CD4-positive, CD25-positive, alpha-beta regulatory T cell (primary cell): ENCODE data around the gene PHACTR2. TPM values are rescaled to one million over a fixed set of nuclear protein-coding genes. Genes with fewer than 3 reads are reported as not detected.
"Not testable (repeated sequence)": the region's sequence is repeated elsewhere in the genome, so short reads cannot be mapped to it uniquely, and the experiment has no call there.

Source experiments
- ATAC-seq, 2 donors: fragments of 150-1000 bp; cut with Tn5 transposase; one replicate each; pipeline ENCODE4 v1.10.0; 2021; ENCODE audit warnings: low read depth in 2 of 2, moderate number of reproducible peaks in 2 of 2, moderate library complexity in 1 of 2
- DNase-seq, 3 donors: peaks; one replicate each; pipeline versions ENCODE4 v3.0.0 to v3.0.0-alpha.2; 2012 to 2022; ENCODE audit warnings: mixed read lengths in 1 of 3
- H3K27ac ChIP-seq: one replicate; pipeline ENCODE4 v1.7.0; 2013; ENCODE audit warnings: mild to moderate bottlenecking, low read length; ENCODE audit not compliant: insufficient read depth, poor library complexity, severe bottlenecking
- H3K27me3 ChIP-seq: one replicate; pipeline ENCODE4 v1.7.0; 2013; ENCODE audit warnings: low read length; ENCODE audit not compliant: control insufficient read depth, insufficient read depth
- H3K36me3 ChIP-seq: one replicate; pipeline ENCODE4 v1.7.0; 2013; ENCODE audit warnings: mild to moderate bottlenecking, low read length, moderate library complexity; ENCODE audit not compliant: control insufficient read depth, insufficient read depth
- H3K4me1 ChIP-seq: 2 replicates; pipeline ENCODE4 v1.7.0; 2013; ENCODE audit warnings: mild to moderate bottlenecking, low read length; ENCODE audit not compliant: insufficient read depth, control insufficient read depth, poor library complexity, severe bottlenecking
- H3K4me3 ChIP-seq: one replicate; pipeline ENCODE4 v1.7.0; 2013; ENCODE audit warnings: low read depth, mild to moderate bottlenecking, low read length, moderate library complexity
- H3K9me3 ChIP-seq, 2 experiments: 1 replicate in 1 of 2; 2 replicates in 1 of 2; pipeline ENCODE4 v1.7.0; 2013; ENCODE audit warnings: low read length in 2 of 2, mild to moderate bottlenecking in 1 of 2, moderate library complexity in 1 of 2; ENCODE audit not compliant: control insufficient read depth in 2 of 2
- H3K27ac Mint-ChIP-seq, 3 donors: one replicate each; pipeline ENCODE4 v1.8.0; 2020 to 2022; ENCODE audit warnings: mild to moderate bottlenecking in 3 of 3, mixed read lengths in 3 of 3, moderate library complexity in 2 of 3
- H3K27me3 Mint-ChIP-seq: one replicate; pipeline ENCODE4 v1.8.0; 2022; ENCODE audit warnings: mild to moderate bottlenecking, mixed read lengths
- H3K36me3 Mint-ChIP-seq: one replicate; pipeline ENCODE4 v1.8.0; 2020; ENCODE audit warnings: mixed read lengths
- H3K4me1 Mint-ChIP-seq, 4 donors: one replicate each; pipeline ENCODE4 v1.8.0; 2020 to 2022; ENCODE audit warnings: mixed read lengths in 4 of 4, mild to moderate bottlenecking in 1 of 4
- H3K4me3 Mint-ChIP-seq, 4 donors: one replicate each; pipeline ENCODE4 v1.8.0; 2020 to 2022; ENCODE audit warnings: mild to moderate bottlenecking in 4 of 4, mixed read lengths in 4 of 4, moderate library complexity in 3 of 4
- H3K9me3 Mint-ChIP-seq, 7 donors: one replicate each; pipeline ENCODE4 v1.8.0; 2020 to 2022; ENCODE audit warnings: mixed read lengths in 7 of 7, mild to moderate bottlenecking in 3 of 7, moderate library complexity in 2 of 7
- polyA plus RNA-seq, 4 donors: library from polyadenylated mRNA; unstranded; fragments of 300-500 nt; fragmentation: Illumina TruSeq; gene quantifications; one replicate each; pipeline ENCODE4 v1.2.3, GENCODE V29; 2021
- total RNA-seq: library from RNA; stranded (reverse); gene quantifications from one replicate; pipeline ENCODE4 v1.2.3, GENCODE V29; 2022

The PHACTR2 gene
- total and polyA plus RNA-seq, 5 donors from 2014 or later: 16.1 to 70.2 (median 29.8) TPM

- Histone ChIP-seq H3K9me3 (no peaks in the 10 kb centered on the region), H3K36me3 (peaks cover 23% of the 10 kb centered on the region), H3K4me3 (no peak overlapping the region), H3K4me1 (no peaks in the 10 kb centered on the region), H3K27me3 (no peaks in the 10 kb centered on the region), H3K27ac (no peak overlapping the region)
- Mint-ChIP-seq H3K4me3 (no peak overlapping the region), H3K27me3 (no peaks in the 10 kb centered on the region), H3K36me3 (peaks cover 42% of the 10 kb centered on the region), H3K9me3 (peaks cover 0 to 3% (median 0%) of the 10 kb centered on the region in 7 donors), H3K27ac (peak overlapping the region in 1 of 3 donors; percentile 46), H3K4me1 (peaks cover 0 to 5% (median 0%) of the 10 kb centered on the region in 4 donors)
- no peak for DNase-seq
- ATAC-seq: no peak
Measured at GRCh38 chr6:143867236-143867635, 189.5 kb downstream of the PHACTR2 start.

DNA sequence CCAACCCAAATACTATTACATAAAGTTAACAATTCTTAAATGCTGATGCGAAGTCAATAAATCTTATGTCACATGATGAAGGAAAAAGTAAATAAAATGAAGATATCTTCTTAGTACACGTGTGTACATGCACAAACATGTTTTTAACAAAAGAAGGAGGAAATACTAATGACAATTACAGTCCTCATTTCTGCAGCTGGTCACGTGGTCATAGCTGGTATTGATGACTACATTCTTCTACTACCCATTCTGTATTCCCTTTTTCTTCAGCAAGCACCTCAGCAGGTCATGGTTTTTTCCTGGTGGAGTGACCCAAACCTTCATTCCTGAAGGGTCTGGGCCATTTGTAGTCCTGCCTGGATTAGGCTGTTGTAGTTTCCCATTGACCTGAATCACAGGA is 191.0 kb downstream of the PHACTR2 start:
- H3K4me3 Mint-ChIP-seq, ATAC-seq, H3K9me3 Mint-ChIP-seq, H3K27ac Mint-ChIP-seq, H3K4me3 ChIP-seq, DNase-seq, H3K4me1 ChIP-seq, H3K27me3 Mint-ChIP-seq, H3K9me3 ChIP-seq, H3K27me3 ChIP-seq, H3K36me3 ChIP-seq, H3K27ac ChIP-seq: not testable (repeated sequence)
- Mint-ChIP-seq H3K36me3 (peaks cover 32% of the 10 kb centered on the region), H3K4me1 (peaks cover 0 to 18% (median 5%) of the 10 kb centered on the region in 4 donors)

- not testable (repeated sequence) for H3K9me3 ChIP-seq, H3K36me3 ChIP-seq, H3K27me3 Mint-ChIP-seq, H3K9me3 Mint-ChIP-seq, ATAC-seq, H3K4me1 ChIP-seq, H3K4me3 ChIP-seq, H3K27ac Mint-ChIP-seq, H3K27ac ChIP-seq, H3K27me3 ChIP-seq, H3K4me3 Mint-ChIP-seq, DNase-seq
- H3K36me3 Mint-ChIP-seq: peaks cover 16% of the 10 kb centered on the region
- H3K4me1 Mint-ChIP-seq: peaks cover 0 to 18% (median 5%) of the 10 kb centered on the region in 4 donors
Measured at GRCh38 chr6:143871202-143871730, 193.5 kb downstream of the PHACTR2 start.

- peaks cover 9% of the 10 kb centered on the region for H3K36me3 Mint-ChIP-seq
- H3K27ac Mint-ChIP-seq: peak overlapping the region in 1 of 3 donors; percentile 37
- DNase-seq (peak in 2 of 3 donors; percentile 5 to 70), ATAC-seq (peak in 1 of 2 donors; percentile 60)
- Histone ChIP-seq H3K27ac (no peak overlapping the region), H3K9me3 (no peaks in the 10 kb centered on the region), H3K4me3 (no peak overlapping the region), H3K36me3 (no peaks in the 10 kb centered on the region), H3K4me1 (no peaks in the 10 kb centered on the region), H3K27me3 (no peaks in the 10 kb centered on the region)
- H3K9me3 Mint-ChIP-seq: peaks cover 0 to 10% (median 3%) of the 10 kb centered on the region in 7 donors
- H3K27me3 Mint-ChIP-seq: no peaks in the 10 kb centered on the region
- H3K4me1 Mint-ChIP-seq: peaks cover 0 to 18% (median 5%) of the 10 kb centered on the region in 4 donors
- no peak overlapping the region for H3K4me3 Mint-ChIP-seq
Measured at GRCh38 chr6:143872201-143872600, 194.4 kb downstream of the PHACTR2 start.

GRCh38 chr6:143873600-143873999 is 195.8 kb downstream of the PHACTR2 start:
- not testable (repeated sequence) for ATAC-seq

DNA sequence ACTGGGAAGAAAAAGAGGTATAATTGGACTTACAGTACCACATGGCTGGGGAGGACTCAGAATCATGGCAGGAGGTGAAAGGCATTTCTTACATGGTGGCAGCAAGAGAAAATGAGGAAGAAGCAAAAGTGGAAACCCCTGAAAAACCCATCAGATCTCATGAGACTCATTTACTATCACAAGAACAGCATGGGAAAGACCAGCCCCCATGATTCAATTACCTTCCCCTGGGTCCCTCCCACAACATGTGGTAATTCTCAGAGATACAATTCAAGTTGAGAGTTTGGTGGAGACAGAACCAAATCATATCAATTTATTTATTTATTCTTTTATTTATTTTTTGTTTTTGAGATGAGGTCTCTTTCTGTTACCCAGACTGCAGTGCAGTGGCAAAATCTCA is 196.7 kb downstream of the PHACTR2 start:
- not testable (repeated sequence) for ATAC-seq, H3K4me1 ChIP-seq, H3K36me3 ChIP-seq, H3K27ac ChIP-seq, DNase-seq, H3K9me3 ChIP-seq, H3K27me3 Mint-ChIP-seq, H3K4me3 Mint-ChIP-seq, H3K36me3 Mint-ChIP-seq, H3K4me3 ChIP-seq, H3K27me3 ChIP-seq, H3K27ac Mint-ChIP-seq
- H3K9me3 Mint-ChIP-seq: peaks cover 0 to 10% (median 3%) of the 10 kb centered on the region in 7 donors
- peaks cover 0 to 18% (median 5%) of the 10 kb centered on the region in 4 donors for H3K4me1 Mint-ChIP-seq

More at GRCh38 chr6:143873600-143873999, 195.8 kb downstream of the PHACTR2 start:
- not testable (repeated sequence) for H3K27me3 ChIP-seq, H3K4me3 ChIP-seq, H3K27me3 Mint-ChIP-seq, H3K4me1 ChIP-seq, H3K27ac ChIP-seq, H3K4me3 Mint-ChIP-seq, DNase-seq, H3K36me3 ChIP-seq, H3K9me3 ChIP-seq, H3K36me3 Mint-ChIP-seq
- H3K9me3 Mint-ChIP-seq: peaks cover 0 to 10% (median 3%) of the 10 kb centered on the region in 7 donors
- peak overlapping the region in 1 of 3 donors; percentile 36 for H3K27ac Mint-ChIP-seq
- H3K4me1 Mint-ChIP-seq: peaks cover 0 to 18% (median 5%) of the 10 kb centered on the region in 4 donors

DNA sequence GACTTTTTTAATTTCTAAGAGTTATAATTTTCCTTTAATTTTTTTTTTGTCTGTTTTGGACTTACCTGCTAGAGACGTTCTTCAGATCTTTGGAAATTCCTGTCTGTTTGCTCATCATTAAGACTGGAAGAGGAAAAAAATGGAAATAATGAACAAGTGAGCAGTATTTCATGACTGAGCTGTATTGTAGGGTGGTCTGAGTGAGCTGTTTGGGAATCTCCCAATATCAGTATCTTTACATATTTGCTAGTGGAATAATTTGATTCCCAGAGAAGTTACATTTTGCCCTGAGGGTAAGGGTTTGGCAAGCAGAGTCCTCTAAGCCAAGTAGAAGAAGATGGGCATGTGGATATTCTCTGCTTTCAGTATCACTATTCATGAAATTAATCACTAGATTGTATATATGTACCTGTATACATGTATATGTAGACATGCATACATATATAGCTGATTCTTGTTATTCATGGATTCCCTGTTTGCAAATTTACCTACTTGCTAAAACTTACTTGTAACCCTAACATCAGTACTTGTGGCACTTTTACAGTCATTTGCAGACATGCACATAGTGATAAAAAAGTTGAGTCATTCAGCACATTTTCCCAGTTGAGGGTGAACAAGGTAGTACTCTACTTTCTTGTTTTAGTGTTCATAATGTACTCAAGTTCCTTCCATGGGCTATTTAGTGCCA is 200.0 kb downstream of the PHACTR2 start:
- H3K4me1 ChIP-seq: no peaks in the 10 kb centered on the region
- H3K36me3 ChIP-seq: no peaks in the 10 kb centered on the region
- no peak overlapping the region for H3K27ac ChIP-seq
- H3K9me3 Mint-ChIP-seq: peaks cover 0 to 10% (median 3%) of the 10 kb centered on the region in 7 donors
- no peaks in the 10 kb centered on the region for H3K36me3 Mint-ChIP-seq
- no peak overlapping the region for H3K4me3 ChIP-seq
- H3K27me3 Mint-ChIP-seq: no peaks in the 10 kb centered on the region
- no peak for DNase-seq
- H3K27me3 ChIP-seq: no peaks in the 10 kb centered on the region
- no peak for ATAC-seq
- no peaks in the 10 kb centered on the region for H3K9me3 ChIP-seq
- no peak overlapping the region for H3K4me3 Mint-ChIP-seq
- no peak overlapping the region for H3K27ac Mint-ChIP-seq
- H3K4me1 Mint-ChIP-seq: peaks cover 0 to 8% (median 2%) of the 10 kb centered on the region in 4 donors
